H9 (cell line): ENCODE data around the gene TMEM184A. TPM values are rescaled to one million over a fixed set of nuclear protein-coding genes. Genes with fewer than 3 reads are reported as not detected.
A peak's percentile ranks its signal among the peaks of the same experiment; 100 is the strongest.

ENCODE experiments used
- DNase-seq: peaks from one replicate; pipeline ENCODE4 v3.0.0-alpha.2; 2017
- H2AFZ ChIP-seq: one replicate; pipeline ENCODE4 v1.6.1; 2013; ENCODE audit warnings: mild to moderate bottlenecking, low read length, control low read depth, moderate library complexity
- H2AK5ac ChIP-seq: 2 replicates; pipeline ENCODE4 v1.6.1; 2013; ENCODE audit warnings: low read length, control low read depth, mixed read lengths; ENCODE audit not compliant: insufficient read length
- H2BK120ac ChIP-seq: one replicate; pipeline ENCODE4 v1.6.1; 2013; ENCODE audit warnings: low read depth, mild to moderate bottlenecking, low read length, control low read depth, inconsistent platforms; ENCODE audit not compliant: poor library complexity, severe bottlenecking
- H2BK12ac ChIP-seq: 2 replicates; pipeline ENCODE4 v1.6.1; 2013; ENCODE audit warnings: low read length, control low read depth, mixed read lengths, low read depth; ENCODE audit not compliant: insufficient read length
- H2BK15ac ChIP-seq: 2 replicates; pipeline ENCODE4 v1.6.1; 2013; ENCODE audit warnings: low read depth, low read length, control low read depth
- H2BK20ac ChIP-seq: one replicate; pipeline ENCODE4 v1.6.1; 2013; ENCODE audit warnings: low read depth, mild to moderate bottlenecking, low read length, control low read depth, inconsistent platforms; ENCODE audit not compliant: poor library complexity, severe bottlenecking
- H2BK5ac ChIP-seq: 2 replicates; pipeline ENCODE4 v1.6.1; 2013; ENCODE audit warnings: low read length, control low read depth, mixed read lengths; ENCODE audit not compliant: insufficient read length
- H3K14ac ChIP-seq: 2 replicates; pipeline ENCODE4 v1.6.1; 2013; ENCODE audit warnings: low read length, control low read depth; ENCODE audit not compliant: insufficient read depth
- H3K18ac ChIP-seq: 2 replicates; pipeline ENCODE4 v1.6.1; 2013; ENCODE audit warnings: low read depth, mild to moderate bottlenecking, mixed read lengths, low read length, control low read depth; ENCODE audit not compliant: insufficient read length
- H3K23ac ChIP-seq: 2 replicates; pipeline ENCODE4 v1.6.1; 2013; ENCODE audit warnings: low read length, control low read depth, mixed read lengths, low read depth; ENCODE audit not compliant: insufficient read length
- H3K23me2 ChIP-seq: 2 replicates; pipeline ENCODE4 v1.6.1; 2013; ENCODE audit warnings: low read depth, mild to moderate bottlenecking, mixed read lengths, low read length, control low read depth; ENCODE audit not compliant: insufficient read length, poor library complexity, severe bottlenecking
- H3K27ac ChIP-seq: 2 replicates; pipeline ENCODE4 v1.5.1; 2013; ENCODE audit warnings: low read length, control low read depth, mixed read lengths, low read depth; ENCODE audit not compliant: insufficient read length
- H3K27me3 ChIP-seq: 2 replicates; pipeline ENCODE4 v1.6.1; 2013; ENCODE audit warnings: low read length, control low read depth, inconsistent platforms; ENCODE audit not compliant: insufficient read depth
- H3K4ac ChIP-seq: 2 replicates; pipeline ENCODE4 v1.6.1; 2013; ENCODE audit warnings: low read depth, mild to moderate bottlenecking, control low read depth, inconsistent platforms, low read length, moderate library complexity
- H3K4me1 ChIP-seq: 2 replicates; pipeline ENCODE4 v1.6.1; 2013; ENCODE audit warnings: low read length, control low read depth, inconsistent platforms; ENCODE audit not compliant: insufficient read depth
- H3K4me2 ChIP-seq: 2 replicates; pipeline ENCODE4 v1.6.1; 2013; ENCODE audit warnings: low read length, control low read depth, mixed read lengths; ENCODE audit not compliant: insufficient read length, insufficient read depth
- H3K56ac ChIP-seq: 2 replicates; pipeline ENCODE4 v1.6.1; 2013; ENCODE audit warnings: low read depth, mild to moderate bottlenecking, mixed read lengths, low read length, control low read depth; ENCODE audit not compliant: insufficient read length
- H3K79me1 ChIP-seq: 2 replicates; pipeline ENCODE4 v1.6.1; 2013; ENCODE audit warnings: low read depth, mild to moderate bottlenecking, moderate library complexity, low read length, control low read depth, inconsistent platforms; ENCODE audit not compliant: insufficient read depth, poor library complexity, severe bottlenecking
- H3K79me2 ChIP-seq: 2 replicates; pipeline ENCODE4 v1.6.1; 2013; ENCODE audit warnings: low read length, control low read depth, inconsistent platforms; ENCODE audit not compliant: insufficient read depth
- H3K9ac ChIP-seq: 2 replicates; pipeline ENCODE4 v1.6.1; 2013; ENCODE audit warnings: low read length, control low read depth, mixed read lengths; ENCODE audit not compliant: insufficient read length; ENCODE audit errors: extremely low read depth
- H3K9me3 ChIP-seq: one replicate; pipeline ENCODE4 v1.6.1; 2013; ENCODE audit warnings: low read depth, low read length, inconsistent platforms; ENCODE audit not compliant: control insufficient read depth
- H3T11ph ChIP-seq: one replicate; pipeline ENCODE4 v1.6.1; 2013; ENCODE audit warnings: mild to moderate bottlenecking, low read length, control low read depth, inconsistent platforms
- H4K20me1 ChIP-seq: one replicate; pipeline ENCODE4 v1.6.1; 2013; ENCODE audit not compliant: control insufficient read depth, insufficient read length, insufficient read depth
- H4K5ac ChIP-seq: 2 replicates; pipeline ENCODE4 v1.6.1; 2013; ENCODE audit warnings: low read depth, mild to moderate bottlenecking, mixed read lengths, low read length, control low read depth; ENCODE audit not compliant: insufficient read length
- H4K8ac ChIP-seq: replicated peaks from 2 replicates; pipeline ENCODE4 v1.6.1; 2013; ENCODE audit warnings: low read length, control low read depth, mixed read lengths, low read depth; ENCODE audit not compliant: insufficient read length
- H4K91ac ChIP-seq: 2 replicates; pipeline ENCODE4 v1.6.1; 2013; ENCODE audit warnings: low read depth, mild to moderate bottlenecking, moderate library complexity, mixed read lengths, low read length, control low read depth; ENCODE audit not compliant: insufficient read length
- H3K27ac Mint-ChIP-seq, 3 experiments: 2 replicates in 2 of 3; 3 replicates in 1 of 3; pipeline ENCODE4 v1.8.0; 2020 to 2021; ENCODE audit warnings: mixed read lengths in 3 of 3, mild to moderate bottlenecking in 1 of 3, moderate library complexity in 1 of 3
- H3K27me3 Mint-ChIP-seq: 2 replicates; pipeline ENCODE4 v1.8.0; 2021; ENCODE audit warnings: low read depth, mild to moderate bottlenecking, moderate library complexity, mixed read lengths
- H3K36me3 Mint-ChIP-seq, 3 experiments: 2 replicates in 2 of 3; 3 replicates in 1 of 3; pipeline ENCODE4 v1.8.0; 2020 to 2021; ENCODE audit warnings: low read depth in 3 of 3, mixed read lengths in 3 of 3; ENCODE audit not compliant: insufficient read depth in 1 of 3
- H3K4me1 Mint-ChIP-seq, 2 experiments: 2 replicates each; pipeline ENCODE4 v1.8.0; 2020; ENCODE audit warnings: mixed read lengths in 2 of 2
- H3K4me3 Mint-ChIP-seq, 2 experiments: 2 replicates in 1 of 2; 3 replicates in 1 of 2; pipeline ENCODE4 v1.8.0; 2020 to 2021; ENCODE audit warnings: mild to moderate bottlenecking in 2 of 2, mixed read lengths in 2 of 2, moderate library complexity in 1 of 2
- H3K9me3 Mint-ChIP-seq, 2 experiments: 2 replicates in 1 of 2; 3 replicates in 1 of 2; pipeline ENCODE4 v1.8.0; 2020; ENCODE audit warnings: mild to moderate bottlenecking in 2 of 2, mixed read lengths in 2 of 2, moderate library complexity in 1 of 2
- WGBS: extraction: QIAGEN DNeasy Blood & Tissue Kit; methylation state at CpG from one replicate; pipeline ENCODE4 v1.1.7; 2013; ENCODE audit warnings: missing lambda C conversion rate, low lambda C conversion rate, mixed read lengths; ENCODE audit not compliant: insufficient read length; ENCODE audit errors: extremely low coverage; 5-methylcytosine and 5-hydroxymethylcytosine counted together
- total RNA-seq: library from RNA; stranded (reverse); gene quantifications from 2 replicates; pipeline ENCODE4 v1.2.1, GENCODE V29; 2021
- TF ChIP-seq, protein P1 (sequence below): fragments of 200-600 bp; sonication (generic); conservative IDR thresholded peaks from 3 replicates; pipeline ENCODE4 v1.8.0; 2021; ENCODE audit warnings: antibody characterized with exemption, mild to moderate bottlenecking

Gene TMEM184A
- total RNA-seq, 1 experiment from 2014 or later, result 1.3 TPM

DNA sequence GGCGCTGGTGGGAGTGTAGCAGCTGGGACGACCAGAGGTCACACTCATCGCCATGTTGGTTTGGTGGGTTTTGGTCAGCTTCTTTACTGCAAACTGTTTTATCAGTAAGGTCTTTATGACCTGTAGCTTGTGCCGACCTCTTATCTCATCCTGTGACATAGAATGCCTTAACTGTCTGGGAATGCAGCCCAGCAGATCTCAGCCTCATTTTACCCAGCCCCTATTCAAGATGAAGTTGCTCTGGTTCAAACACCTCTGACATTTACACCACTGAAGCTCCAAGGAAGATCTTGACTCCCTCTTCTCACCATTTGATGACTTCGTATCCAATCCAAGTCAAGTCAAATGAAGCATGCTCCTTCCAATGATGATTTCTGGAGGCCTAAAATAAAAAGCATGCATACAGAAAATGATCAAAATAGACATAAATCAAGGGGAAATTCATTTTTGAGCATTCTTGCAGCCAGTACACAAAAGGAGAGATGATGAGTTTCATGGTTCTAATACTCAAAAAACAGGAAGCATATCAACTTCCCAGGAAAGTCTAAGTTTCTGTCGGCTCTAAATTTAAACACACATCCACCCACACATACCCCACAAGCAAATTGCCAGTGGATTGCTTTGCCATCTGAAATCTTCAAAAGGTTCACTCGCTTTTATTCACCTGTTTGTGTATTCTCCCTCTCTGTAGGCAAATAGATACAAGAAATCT, 16.3 kb upstream of the TMEM184A start:
- Histone ChIP-seq H2BK5ac (no peak overlapping the region), H3K14ac (no peak overlapping the region), H4K20me1 (no peaks in the 10 kb centered on the region), H3K79me2 (no peaks in the 10 kb centered on the region), H3K4ac (no peak overlapping the region), H2AK5ac (no peak overlapping the region), H3K18ac (no peak overlapping the region), H2BK15ac (no peak overlapping the region), H4K8ac (no peak overlapping the region), H3K27ac (no peak overlapping the region), H3K9me3 (no peaks in the 10 kb centered on the region), H4K5ac (no peak overlapping the region), H3K79me1 (no peaks in the 10 kb centered on the region), H4K91ac (no peak overlapping the region), H2BK120ac (no peak overlapping the region), H2BK20ac (no peak overlapping the region), H3K23ac (no peak overlapping the region), H3K4me2 (no peak overlapping the region), H3K9ac (no peak overlapping the region), H2BK12ac (no peak overlapping the region), H3K4me1 (peaks cover 3% of the 10 kb centered on the region; the same call in 1 of the 2 replicates), H3K27me3 (no peaks in the 10 kb centered on the region), H2AFZ (no peak overlapping the region), H3K23me2 (peaks cover 4% of the 10 kb centered on the region), H3K56ac (no peak overlapping the region), H3T11ph (no peak overlapping the region)
- Mint-ChIP-seq H3K9me3 (no peaks in the 10 kb centered on the region), H3K4me3 (peak overlapping the region in 1 of 2 experiments; percentile 82; a peak in 2 of 5 replicates), H3K4me1 (peaks cover 24 to 28% of the 10 kb centered on the region in 2 experiments), H3K36me3 (peaks cover 6 to 25% (median 16%) of the 10 kb centered on the region in 3 experiments), H3K27me3 (no peaks in the 10 kb centered on the region), H3K27ac (no peak overlapping the region)
- no peak for DNase-seq
- TF ChIP-seq, protein P1, sequence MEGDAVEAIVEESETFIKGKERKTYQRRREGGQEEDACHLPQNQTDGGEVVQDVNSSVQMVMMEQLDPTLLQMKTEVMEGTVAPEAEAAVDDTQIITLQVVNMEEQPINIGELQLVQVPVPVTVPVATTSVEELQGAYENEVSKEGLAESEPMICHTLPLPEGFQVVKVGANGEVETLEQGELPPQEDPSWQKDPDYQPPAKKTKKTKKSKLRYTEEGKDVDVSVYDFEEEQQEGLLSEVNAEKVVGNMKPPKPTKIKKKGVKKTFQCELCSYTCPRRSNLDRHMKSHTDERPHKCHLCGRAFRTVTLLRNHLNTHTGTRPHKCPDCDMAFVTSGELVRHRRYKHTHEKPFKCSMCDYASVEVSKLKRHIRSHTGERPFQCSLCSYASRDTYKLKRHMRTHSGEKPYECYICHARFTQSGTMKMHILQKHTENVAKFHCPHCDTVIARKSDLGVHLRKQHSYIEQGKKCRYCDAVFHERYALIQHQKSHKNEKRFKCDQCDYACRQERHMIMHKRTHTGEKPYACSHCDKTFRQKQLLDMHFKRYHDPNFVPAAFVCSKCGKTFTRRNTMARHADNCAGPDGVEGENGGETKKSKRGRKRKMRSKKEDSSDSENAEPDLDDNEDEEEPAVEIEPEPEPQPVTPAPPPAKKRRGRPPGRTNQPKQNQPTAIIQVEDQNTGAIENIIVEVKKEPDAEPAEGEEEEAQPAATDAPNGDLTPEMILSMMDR, result no peak
- no CpG with 5 or more reads among the region's 7 CpGs for WGBS
